ENCODE measurements around the gene GAREM1. TPM values are rescaled to one million over a fixed set of nuclear protein-coding genes. Genes with fewer than 3 reads are reported as not detected.

Gene GAREM1
- total and polyA plus RNA-seq, 4 donors, result 3.0 to 13.7 (median 8.5) TPM

DNA sequence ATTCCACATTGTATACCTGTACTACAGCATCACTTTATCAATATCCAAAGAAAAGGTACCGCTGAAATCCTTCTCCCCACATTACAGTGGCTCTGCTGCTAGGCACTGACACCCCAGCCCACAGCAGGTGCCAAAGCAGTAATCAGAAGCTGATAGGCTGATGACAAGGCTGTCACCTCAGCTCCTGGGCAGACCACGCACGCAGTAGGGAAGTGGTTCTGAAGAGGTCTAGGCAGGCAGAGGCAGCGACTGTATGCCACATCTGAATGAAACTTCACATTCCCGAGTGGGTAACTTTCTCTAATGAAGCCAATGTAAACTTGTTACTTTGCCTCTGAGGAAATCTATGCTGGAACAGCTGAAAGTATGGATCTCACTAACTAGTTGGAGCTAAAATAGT, 167.9 kb downstream of the GAREM1 start:
- DNase-seq, result no peak
- Histone ChIP-seq H3K9me3 (ENCODE audit: control insufficient read depth in 4 of 4, insufficient read depth in 3 of 4, low read length in 3 of 4) (no peaks in the 10 kb centered on the region), H3K4me3 (no peak overlapping the region), H3K36me3 (ENCODE audit: control insufficient read depth in 4 of 4, insufficient read depth in 4 of 4, low read length in 4 of 4) (peaks cover 0 to 4% (median 0%) of the 10 kb centered on the region in 4 donors), H3K27ac (ENCODE audit: low read depth in 1 of 2, low read length in 1 of 2) (peak overlapping the region in 1 of 2 donors; percentile 60), H3K9ac (ENCODE audit: insufficient read depth in 1 of 2, low read length in 2 of 2) (no peak overlapping the region), H3K27me3 (ENCODE audit: control insufficient read depth in 3 of 3, insufficient read depth in 3 of 3, low read length in 2 of 3) (no peaks in the 10 kb centered on the region), H3K4me1 (ENCODE audit: control insufficient read depth in 5 of 5, insufficient read depth in 5 of 5, low read length in 5 of 5) (peaks cover 0 to 7% (median 3%) of the 10 kb centered on the region in 5 donors)
- WGBS, 2 donors, result 72 to 78% methylated on average over 5 of the region's 5 CpGs
- no peak for ATAC-seq (ENCODE audit: insufficient read depth, low FRiP score)
- TF ChIP-seq, protein P1, sequence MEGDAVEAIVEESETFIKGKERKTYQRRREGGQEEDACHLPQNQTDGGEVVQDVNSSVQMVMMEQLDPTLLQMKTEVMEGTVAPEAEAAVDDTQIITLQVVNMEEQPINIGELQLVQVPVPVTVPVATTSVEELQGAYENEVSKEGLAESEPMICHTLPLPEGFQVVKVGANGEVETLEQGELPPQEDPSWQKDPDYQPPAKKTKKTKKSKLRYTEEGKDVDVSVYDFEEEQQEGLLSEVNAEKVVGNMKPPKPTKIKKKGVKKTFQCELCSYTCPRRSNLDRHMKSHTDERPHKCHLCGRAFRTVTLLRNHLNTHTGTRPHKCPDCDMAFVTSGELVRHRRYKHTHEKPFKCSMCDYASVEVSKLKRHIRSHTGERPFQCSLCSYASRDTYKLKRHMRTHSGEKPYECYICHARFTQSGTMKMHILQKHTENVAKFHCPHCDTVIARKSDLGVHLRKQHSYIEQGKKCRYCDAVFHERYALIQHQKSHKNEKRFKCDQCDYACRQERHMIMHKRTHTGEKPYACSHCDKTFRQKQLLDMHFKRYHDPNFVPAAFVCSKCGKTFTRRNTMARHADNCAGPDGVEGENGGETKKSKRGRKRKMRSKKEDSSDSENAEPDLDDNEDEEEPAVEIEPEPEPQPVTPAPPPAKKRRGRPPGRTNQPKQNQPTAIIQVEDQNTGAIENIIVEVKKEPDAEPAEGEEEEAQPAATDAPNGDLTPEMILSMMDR (IDR thresholded peaks at IDR 0.05; ENCODE audit: control extremely low read depth, extremely low read depth), result no peak

- WGBS, 2 donors, result 52 to 58% methylated on average over 2 of the region's 2 CpGs
- Histone ChIP-seq H3K36me3 (ENCODE audit: control insufficient read depth in 4 of 4, insufficient read depth in 4 of 4, low read length in 4 of 4) (peaks cover 0 to 4% (median 0%) of the 10 kb centered on the region in 4 donors), H3K4me1 (ENCODE audit: control insufficient read depth in 5 of 5, insufficient read depth in 5 of 5, low read length in 5 of 5) (peaks cover 0 to 7% (median 4%) of the 10 kb centered on the region in 5 donors), H3K27ac (ENCODE audit: low read depth in 1 of 2, low read length in 1 of 2) (peak overlapping the region in 1 of 2 donors; percentile 60), H3K9me3 (ENCODE audit: control insufficient read depth in 4 of 4, insufficient read depth in 3 of 4, low read length in 3 of 4) (no peaks in the 10 kb centered on the region), H3K9ac (ENCODE audit: insufficient read depth in 1 of 2, low read length in 2 of 2) (no peak overlapping the region), H3K4me3 (no peak overlapping the region), H3K27me3 (ENCODE audit: control insufficient read depth in 3 of 3, insufficient read depth in 3 of 3, low read length in 2 of 3) (no peaks in the 10 kb centered on the region)
- DNase-seq (no peak), ATAC-seq (ENCODE audit: insufficient read depth, low FRiP score) (peak; percentile 46)
- TF ChIP-seq, protein P1 (IDR thresholded peaks at IDR 0.05; ENCODE audit: control extremely low read depth, extremely low read depth), result no peak
Observed at GRCh38 chr18:32301976-32302743, 168.5 kb downstream of the GAREM1 start.

- Histone ChIP-seq H3K9ac (ENCODE audit: insufficient read depth in 1 of 2, low read length in 2 of 2) (no peak overlapping the region), H3K27me3 (ENCODE audit: control insufficient read depth in 3 of 3, insufficient read depth in 3 of 3, low read length in 2 of 3) (no peaks in the 10 kb centered on the region), H3K36me3 (ENCODE audit: control insufficient read depth in 4 of 4, insufficient read depth in 4 of 4, low read length in 4 of 4) (peaks cover 0 to 4% (median 0%) of the 10 kb centered on the region in 4 donors), H3K27ac (ENCODE audit: low read depth in 1 of 2, low read length in 1 of 2) (peak overlapping the region; percentile 27 to 41), H3K4me3 (no peak overlapping the region), H3K9me3 (ENCODE audit: control insufficient read depth in 4 of 4, insufficient read depth in 3 of 4, low read length in 3 of 4) (no peaks in the 10 kb centered on the region), H3K4me1 (ENCODE audit: control insufficient read depth in 5 of 5, insufficient read depth in 5 of 5, low read length in 5 of 5) (peaks cover 0 to 7% (median 4%) of the 10 kb centered on the region in 5 donors)
- no peak for ATAC-seq (ENCODE audit: insufficient read depth, low FRiP score)
- 85 to 86% methylated on average over 4 of the region's 4 CpGs for WGBS, 2 donors
- TF ChIP-seq, protein P1 (IDR thresholded peaks at IDR 0.05; ENCODE audit: control extremely low read depth, extremely low read depth), result no peak
- DNase-seq, result no peak
Observed at GRCh38 chr18:32301361-32301760, 169.3 kb downstream of the GAREM1 start.

Measured in lung (tissue), 12 donors.